ENCODE results near the gene ERC1.
"Not testable (repeated sequence)": the region's sequence is repeated elsewhere in the genome, so short reads cannot be mapped to it uniquely, and the experiment has no call there.

Gene ERC1

GRCh38 chr12:988646-989045 is 2.4 kb upstream of the ERC1 start:
- no peak for DNase-seq

GRCh38 chr12:989051-989450 is 2.0 kb upstream of the ERC1 start:
- no peak for DNase-seq

GRCh38 chr12:989751-990660 is 1.0 kb upstream of the ERC1 start:
- DNase-seq, result no peak

- no peak for DNase-seq
Observed at GRCh38 chr12:991350-992333, 619 bp downstream of the ERC1 start.

GRCh38 chr12:992647-993046 is 1.6 kb downstream of the ERC1 start:
- no peak for DNase-seq

GRCh38 chr12:996881-997280 is 5.9 kb downstream of the ERC1 start:
- no peak for DNase-seq

- no peak for DNase-seq
Observed at GRCh38 chr12:997505-997904, 6.5 kb downstream of the ERC1 start.

GRCh38 chr12:998020-998874 is 7.2 kb downstream of the ERC1 start:
- no peak for DNase-seq

DNA sequence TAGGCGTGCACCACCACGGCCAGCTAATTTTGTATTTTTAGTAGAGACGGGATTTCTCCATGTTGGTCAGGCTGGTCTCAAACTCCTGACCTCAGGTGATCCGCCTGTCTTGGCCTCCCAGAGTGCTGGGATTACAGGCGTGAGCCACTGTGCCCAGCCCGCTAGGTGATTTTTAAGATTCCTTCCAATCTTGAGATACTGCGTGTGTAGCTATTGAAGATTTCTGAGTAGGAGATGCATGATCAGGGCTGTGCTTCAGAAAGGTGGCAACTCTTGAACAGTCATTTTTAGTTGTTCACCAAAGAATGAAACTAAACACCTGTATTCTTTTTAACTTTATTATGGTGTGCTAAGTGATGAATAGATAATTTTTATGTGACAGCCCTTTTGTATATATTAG is 8.7 kb downstream of the ERC1 start:
- DNase-seq, result not testable (repeated sequence)

- DNase-seq, result no peak
Observed at GRCh38 chr12:1001507-1001906, 10.5 kb downstream of the ERC1 start.

GRCh38 chr12:1003600-1004271 is 12.7 kb downstream of the ERC1 start:
- DNase-seq, result no peak

DNA sequence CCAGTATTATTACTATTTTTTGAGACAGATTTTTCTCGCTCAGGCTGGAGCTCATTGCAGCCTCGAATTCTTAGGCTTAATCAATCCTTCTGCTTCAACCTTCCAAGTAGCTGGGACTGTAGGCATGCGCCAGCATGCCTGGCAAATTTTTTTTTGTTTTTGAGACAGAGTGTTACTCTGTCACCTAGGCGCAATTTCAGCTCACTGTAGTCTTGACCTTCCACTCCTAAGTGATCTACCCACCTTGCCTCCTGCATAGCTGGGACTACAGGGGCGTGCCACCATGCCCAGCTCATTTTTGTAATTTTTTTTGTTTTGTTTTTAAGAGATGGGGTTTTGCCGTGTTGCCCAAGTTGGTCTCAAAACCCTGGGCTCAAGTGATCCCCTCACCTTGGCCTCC is 15.2 kb downstream of the ERC1 start:
- DNase-seq, result no peak

- DNase-seq, result no peak
Observed at GRCh38 chr12:1007276-1007675, 16.3 kb downstream of the ERC1 start.

- no peak for DNase-seq
Observed at GRCh38 chr12:1007994-1008393, 17.0 kb downstream of the ERC1 start.

- no peak for DNase-seq
Observed at GRCh38 chr12:1011091-1011490, 20.1 kb downstream of the ERC1 start.

GRCh38 chr12:1013618-1014489 is 22.8 kb downstream of the ERC1 start:
- DNase-seq, result no peak

- DNase-seq, result no peak
Observed at GRCh38 chr12:1019283-1019682, 28.3 kb downstream of the ERC1 start.

DNA sequence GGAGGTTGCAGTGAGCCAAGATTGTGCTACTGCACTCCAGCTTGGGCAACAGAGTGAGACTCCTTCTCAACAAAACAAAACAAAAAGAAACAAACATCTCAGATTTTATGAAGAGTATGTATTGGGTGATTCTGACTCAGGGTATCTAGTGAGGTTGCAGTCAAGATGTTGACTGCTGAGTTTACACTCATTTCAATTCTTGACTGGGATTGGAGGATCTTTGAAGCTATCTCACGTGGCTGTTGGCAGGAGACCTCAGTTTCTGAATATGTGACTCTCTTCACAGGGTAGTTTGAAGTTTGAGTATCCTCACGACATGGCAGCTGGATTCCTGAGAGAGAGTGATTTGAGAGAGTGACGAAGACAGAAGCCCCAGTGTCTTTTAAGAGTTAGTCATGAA is 29.4 kb downstream of the ERC1 start:
- DNase-seq, result no peak

- no peak for DNase-seq
Observed at GRCh38 chr12:1022032-1022970, 31.3 kb downstream of the ERC1 start.

DNA sequence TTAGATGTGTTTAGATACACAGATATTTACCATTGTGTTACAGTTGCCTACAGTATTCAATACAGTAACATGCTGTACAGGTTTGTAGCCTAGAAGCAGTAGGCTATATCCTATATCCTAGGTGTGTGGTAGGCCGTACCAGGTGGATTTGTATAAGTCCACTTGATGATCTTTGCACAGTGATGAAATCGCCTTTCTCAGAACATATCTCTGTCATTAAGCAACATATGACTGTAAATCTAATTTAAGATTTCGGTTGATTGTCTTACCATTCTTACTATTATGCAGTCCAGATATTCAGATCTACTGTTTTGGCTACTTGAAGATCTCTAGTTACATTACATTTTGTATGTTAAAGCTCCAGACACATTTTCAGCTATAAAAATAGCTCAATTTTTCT is 39.8 kb downstream of the ERC1 start:
- DNase-seq, result no peak
